ENCODE results near the gene NECTIN1.

DNA sequence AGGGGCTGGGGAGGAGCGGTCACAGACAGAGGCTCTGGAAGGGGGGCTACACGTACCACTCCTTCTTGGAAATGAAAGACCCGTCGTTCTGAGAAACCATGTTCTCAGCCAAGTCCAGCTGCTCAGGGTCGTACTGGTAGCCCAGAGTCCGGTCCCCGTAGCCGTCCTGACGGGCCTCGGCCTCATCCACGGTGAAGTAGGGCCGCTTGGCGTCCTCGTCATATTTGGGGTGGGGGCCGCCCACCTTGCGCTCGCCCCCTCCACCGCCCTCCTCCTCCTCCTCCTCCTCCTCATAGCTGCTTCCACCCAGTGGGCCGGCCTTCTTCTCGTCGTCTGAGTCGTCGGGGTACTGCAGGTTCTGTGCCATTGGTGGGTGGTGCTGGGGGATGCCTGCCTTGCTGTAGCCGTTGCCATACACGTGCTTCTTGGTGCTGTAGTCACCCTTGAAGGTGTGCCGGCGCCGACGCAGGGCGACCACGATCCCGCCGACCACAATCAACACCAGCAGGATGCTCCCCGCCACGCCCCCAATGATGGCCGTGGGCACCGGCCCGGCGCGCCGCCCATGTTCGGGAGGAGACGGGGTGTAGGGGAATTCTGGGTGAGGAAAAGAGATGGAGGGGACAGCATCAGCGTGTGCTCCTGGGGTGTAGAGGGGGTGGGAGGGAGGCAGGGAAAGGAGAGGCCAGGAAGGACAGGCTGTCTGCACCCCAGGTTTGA is 64.1 kb downstream of the NECTIN1 start:
- TF ChIP-seq, protein P1, sequence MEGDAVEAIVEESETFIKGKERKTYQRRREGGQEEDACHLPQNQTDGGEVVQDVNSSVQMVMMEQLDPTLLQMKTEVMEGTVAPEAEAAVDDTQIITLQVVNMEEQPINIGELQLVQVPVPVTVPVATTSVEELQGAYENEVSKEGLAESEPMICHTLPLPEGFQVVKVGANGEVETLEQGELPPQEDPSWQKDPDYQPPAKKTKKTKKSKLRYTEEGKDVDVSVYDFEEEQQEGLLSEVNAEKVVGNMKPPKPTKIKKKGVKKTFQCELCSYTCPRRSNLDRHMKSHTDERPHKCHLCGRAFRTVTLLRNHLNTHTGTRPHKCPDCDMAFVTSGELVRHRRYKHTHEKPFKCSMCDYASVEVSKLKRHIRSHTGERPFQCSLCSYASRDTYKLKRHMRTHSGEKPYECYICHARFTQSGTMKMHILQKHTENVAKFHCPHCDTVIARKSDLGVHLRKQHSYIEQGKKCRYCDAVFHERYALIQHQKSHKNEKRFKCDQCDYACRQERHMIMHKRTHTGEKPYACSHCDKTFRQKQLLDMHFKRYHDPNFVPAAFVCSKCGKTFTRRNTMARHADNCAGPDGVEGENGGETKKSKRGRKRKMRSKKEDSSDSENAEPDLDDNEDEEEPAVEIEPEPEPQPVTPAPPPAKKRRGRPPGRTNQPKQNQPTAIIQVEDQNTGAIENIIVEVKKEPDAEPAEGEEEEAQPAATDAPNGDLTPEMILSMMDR (IDR thresholded peaks at IDR 0.05) = no peak
- no peak for TF ChIP-seq POLR2AphosphoS5 (IDR thresholded peaks at IDR 0.05; ENCODE audit: insufficient read depth in 1 of 2, low read depth in 1 of 2)
